Measurements from ENCODE around the gene CS. TPM values are rescaled to one million over a fixed set of nuclear protein-coding genes. Genes with fewer than 3 reads are reported as not detected.
"Not testable (repeated sequence)": the region's sequence is repeated elsewhere in the genome, so short reads cannot be mapped to it uniquely, and the experiment has no call there.

CS gene
- 242 TPM in 2 replicates for total RNA-seq

GRCh38 chr12:56299853-56300643 is at the start of gene CS:
CS (minus strand) TSS chr12:56300330; CDS start chr12:56300201, 129 bp downstream.
- intact Hi-C loops (cut with micrococcal nuclease) = loop anchor here (1.0 to 2.0 kb wide), 10 partner anchors 16 to 182 kb away; partner anchors contain the start of genes ANKRD52, NABP2, PAN2 and SPRYD4

DNA sequence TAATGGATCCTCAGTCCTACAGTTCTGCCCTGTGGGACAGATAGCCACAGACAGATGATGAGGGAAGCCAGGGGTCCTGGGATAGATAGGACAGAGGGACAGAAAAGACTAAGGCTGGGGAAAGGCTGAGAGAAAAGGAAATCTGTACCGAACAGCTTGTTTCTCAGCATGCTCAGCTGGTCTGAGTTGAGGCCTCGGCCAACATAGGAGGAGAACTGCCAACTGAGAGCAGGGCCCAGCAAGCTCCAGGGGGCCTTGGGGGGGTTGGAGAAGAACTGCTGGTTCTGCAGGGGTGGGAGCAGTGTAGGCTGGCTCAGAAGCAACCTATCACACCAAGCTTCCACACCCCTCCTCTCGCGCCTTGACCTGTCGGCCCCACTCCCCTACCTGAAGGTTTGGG is 48.6 kb upstream of the CS start:
- intact Hi-C loops (cut with micrococcal nuclease) = no loop called here

DNA sequence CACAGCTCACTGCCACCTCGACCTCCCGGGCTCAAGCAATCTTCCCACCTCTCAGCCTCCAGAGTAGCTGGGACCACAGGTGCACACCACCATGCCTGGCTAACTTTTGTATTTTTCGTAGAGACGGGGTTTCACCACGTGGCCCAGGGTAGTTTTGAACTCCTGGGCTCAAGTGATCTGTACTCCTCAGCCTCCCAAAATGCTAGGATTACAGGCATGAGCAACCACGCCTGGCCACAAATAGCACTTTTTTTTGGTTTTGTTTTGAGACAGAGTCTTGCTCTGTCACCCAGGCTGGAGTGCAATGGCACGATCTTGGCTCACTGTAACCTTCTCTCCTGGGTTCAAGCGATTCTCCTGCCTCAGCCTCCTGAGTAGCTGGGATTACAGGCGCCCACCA is 47.1 kb upstream of the CS start:
- intact Hi-C loops (cut with micrococcal nuclease) = not testable (repeated sequence)

DNA sequence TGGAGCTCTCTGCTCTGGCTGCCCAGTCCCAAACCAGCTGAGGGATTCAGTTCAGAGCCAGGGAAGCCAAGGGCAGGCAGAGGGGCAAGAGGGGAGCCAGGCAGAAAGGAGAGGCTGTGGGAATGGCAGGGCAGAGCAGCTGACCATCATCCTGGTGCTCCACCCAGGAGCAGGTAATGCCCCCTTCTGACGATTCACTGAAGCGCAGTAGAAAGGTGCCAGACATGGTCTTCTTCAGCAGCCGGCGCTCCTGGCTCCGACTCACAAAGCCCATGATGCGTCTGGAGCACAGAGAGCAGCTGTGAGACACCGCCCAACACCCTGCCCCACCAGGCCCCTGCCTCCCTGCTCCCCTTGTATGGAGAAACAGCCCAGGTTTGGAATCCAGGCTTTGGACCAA is 46.5 kb upstream of the CS start:
- intact Hi-C loops (cut with micrococcal nuclease) = no loop called here

GRCh38 chr12:56342290-56342689 is 42.2 kb upstream of the CS start:
- intact Hi-C loops (cut with micrococcal nuclease) = not testable (repeated sequence)

GRCh38 chr12:56341616-56342015 is 41.5 kb upstream of the CS start:
- intact Hi-C loops (cut with micrococcal nuclease) = no loop called here

DNA sequence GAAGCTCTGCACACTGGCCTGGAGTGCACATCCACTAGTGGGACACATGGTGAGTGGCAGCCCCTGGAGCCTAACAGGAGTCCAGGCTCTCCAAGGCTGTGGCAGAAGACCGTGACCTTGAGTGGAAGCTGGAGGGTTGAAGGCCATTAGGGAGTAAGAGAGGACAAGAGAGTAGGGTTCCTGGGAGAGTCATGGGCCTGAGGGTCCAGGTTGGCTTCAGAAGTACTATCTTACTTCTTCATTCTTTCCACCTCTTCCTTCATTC is 39.0 kb upstream of the CS start:
- intact Hi-C loops (cut with micrococcal nuclease) = loop anchor here (10.0 kb wide), 1 partner anchor 296 kb away; the partner anchor contains the start of gene BAZ2A

DNA sequence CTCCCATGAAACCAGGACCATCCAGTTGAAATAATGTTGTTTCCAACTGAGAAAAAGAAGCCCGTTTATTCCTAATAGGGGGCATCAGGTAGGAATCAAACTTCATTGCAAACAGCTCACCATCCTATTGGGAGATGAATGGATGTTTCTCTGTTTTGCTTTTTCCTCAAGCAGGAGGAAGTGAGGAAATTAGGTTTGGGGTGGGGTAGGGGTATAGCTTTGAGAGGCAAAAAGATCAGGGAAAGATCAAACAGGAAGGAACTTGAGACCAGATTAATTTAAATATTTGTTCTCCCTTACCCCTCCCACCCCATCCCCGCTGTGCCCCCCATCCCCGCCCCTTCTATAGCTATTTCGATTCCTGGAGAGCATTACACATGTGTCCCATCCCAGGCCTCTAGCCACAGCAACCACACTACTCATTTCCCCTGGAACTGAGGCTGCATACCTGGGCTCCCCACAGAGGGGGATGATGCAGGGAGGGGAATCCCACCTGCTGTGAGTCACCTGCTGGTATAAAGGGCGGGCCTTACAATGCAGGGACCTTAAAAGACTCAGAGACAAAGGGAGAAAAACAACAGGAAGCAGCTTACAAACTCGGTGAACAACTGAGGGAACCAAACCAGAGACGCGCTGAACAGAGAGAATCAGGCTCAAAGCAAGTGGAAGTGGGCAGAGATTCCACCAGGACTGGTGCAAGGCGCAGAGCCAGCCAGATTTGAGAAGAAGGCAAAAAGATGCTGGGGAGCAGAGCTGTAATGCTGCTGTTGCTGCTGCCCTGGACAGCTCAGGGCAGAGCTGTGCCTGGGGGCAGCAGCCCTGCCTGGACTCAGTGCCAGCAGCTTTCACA is 38.4 kb upstream of the CS start, which contains the start of gene IL23A:
IL23A (plus strand) TSS at position 577 of the 850 bp plus-strand sequence; CDS start at position 738, 161 bp downstream.
- intact Hi-C loops (cut with micrococcal nuclease) = loop anchor here (1.0 to 10.0 kb wide), 2 partner anchors 22 to 296 kb away; partner anchors contain the start of genes BAZ2A and STAT2

DNA sequence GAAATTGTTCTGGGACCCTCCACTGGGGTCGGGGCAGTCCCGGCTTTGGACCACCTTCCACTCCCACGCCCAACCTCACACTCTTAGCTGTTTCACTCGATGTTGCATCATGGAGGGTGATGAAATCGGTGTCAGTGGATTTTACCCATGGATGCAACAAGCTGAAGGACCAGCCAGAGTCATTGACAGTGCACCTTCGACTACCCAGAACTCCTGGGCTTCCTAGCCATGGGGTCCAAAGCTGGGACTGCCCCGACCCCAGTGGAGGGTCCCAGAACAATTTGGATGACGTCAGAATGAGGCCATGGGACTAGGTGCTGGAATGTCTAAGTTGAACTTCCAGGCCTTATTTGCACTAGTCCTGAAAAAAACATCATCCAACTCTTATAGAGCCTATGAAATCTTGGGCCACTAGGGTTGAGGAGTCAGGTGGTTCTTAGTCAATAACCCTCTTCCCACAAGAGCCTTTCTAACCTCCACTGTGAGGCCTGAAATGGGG is 37.7 kb upstream of the CS start:
- intact Hi-C loops (cut with micrococcal nuclease) = loop anchor here (1.0 to 10.0 kb wide), 2 partner anchors 22 to 297 kb away; partner anchors contain the start of genes BAZ2A and STAT2

GRCh38 chr12:56336361-56337167 is 36.4 kb upstream of the CS start:
- intact Hi-C loops (cut with micrococcal nuclease) = loop anchor here (10.0 kb wide), 1 partner anchor 298 kb away; the partner anchor contains the start of gene BAZ2A

DNA sequence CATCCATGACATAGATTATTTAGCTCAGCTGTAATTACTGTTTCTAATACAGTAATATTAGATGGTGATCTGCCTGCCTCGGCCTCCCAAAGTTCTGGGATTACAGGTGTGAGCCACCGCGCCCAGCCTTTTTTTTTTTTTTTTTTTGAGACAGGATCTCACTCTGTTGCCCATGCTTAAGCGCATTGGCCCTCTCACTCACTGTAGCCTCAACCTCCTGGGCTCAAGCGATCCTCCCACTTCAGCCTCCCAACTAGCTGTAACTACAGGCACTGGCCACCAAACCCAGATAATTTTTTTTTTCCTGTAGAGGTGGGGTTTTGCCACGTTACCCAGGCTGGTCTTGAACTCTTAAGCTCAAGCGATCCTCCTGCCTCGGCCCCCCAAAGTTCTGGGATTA is 35.4 kb upstream of the CS start:
- intact Hi-C loops (cut with micrococcal nuclease) = loop anchor here (2.0 to 10.0 kb wide), 2 partner anchors 113 to 299 kb away; partner anchors contain the start of genes BAZ2A and TIMELESS

- intact Hi-C loops (cut with micrococcal nuclease) = loop anchor here (1.0 to 10.0 kb wide), 3 partner anchors 26 to 300 kb away; partner anchors contain the start of genes BAZ2A, STAT2 and TIMELESS
Observed at GRCh38 chr12:56334490-56334793, 34.3 kb upstream of the CS start.

DNA sequence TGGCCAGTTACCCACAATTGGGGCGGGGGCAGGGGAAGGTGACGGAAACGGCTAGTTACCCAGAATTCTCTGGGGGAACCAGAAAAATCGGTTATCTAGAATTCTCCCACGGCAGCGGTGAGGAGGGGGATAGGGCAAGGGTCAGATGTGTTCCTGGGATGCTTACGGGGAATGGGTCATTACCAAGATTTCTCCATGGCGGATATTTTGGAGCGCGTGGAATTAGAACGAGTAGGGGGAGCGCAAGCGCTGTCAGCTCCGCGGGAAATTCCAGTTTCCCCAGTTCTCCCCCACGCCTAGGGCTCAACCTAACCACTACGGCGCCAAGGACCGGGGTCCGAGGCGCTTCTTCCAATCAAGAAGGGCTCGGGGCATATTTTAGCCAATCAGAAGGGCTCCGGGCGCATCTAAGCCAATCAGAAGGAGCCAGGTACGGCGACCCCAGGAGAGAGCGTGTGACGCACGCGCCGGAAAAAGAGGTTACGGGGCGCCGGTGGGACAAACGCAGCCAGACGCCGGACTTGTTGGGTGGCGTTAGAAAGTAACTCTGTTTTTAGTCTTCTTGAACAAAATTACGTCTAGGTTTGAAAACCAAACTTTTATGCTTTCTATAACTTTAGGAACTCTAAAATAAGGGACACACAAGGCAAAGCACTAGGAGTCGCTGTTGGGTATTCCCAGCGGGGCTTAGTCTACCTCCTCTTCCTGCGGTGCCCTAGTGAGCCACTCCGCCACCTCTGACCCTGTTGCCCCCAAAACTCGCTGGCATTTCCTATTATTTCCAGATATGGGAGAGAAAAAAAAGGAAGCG is 33.8 kb upstream of the CS start, which contains the start of gene PAN2:
PAN2 (minus strand) TSS at position 322 of the 811 bp plus-strand sequence. CDS start 906 bp downstream, outside the sequence.
- intact Hi-C loops (cut with micrococcal nuclease) = loop anchor here (1.0 to 10.0 kb wide), 5 partner anchors 18 to 301 kb away; partner anchors contain the start of genes BAZ2A, CS, STAT2 and TIMELESS

GRCh38 chr12:56333197-56333678 is 33.1 kb upstream of the CS start:
- intact Hi-C loops (cut with micrococcal nuclease) = loop anchor here (1.0 to 10.0 kb wide), 3 partner anchors 17 to 302 kb away; partner anchors contain the start of genes BAZ2A and CS

- intact Hi-C loops (cut with micrococcal nuclease) = loop anchor here (1.0 to 10.0 kb wide), 3 partner anchors 16 to 302 kb away; partner anchors contain the start of genes BAZ2A and CS
Observed at GRCh38 chr12:56332512-56333196, 32.5 kb upstream of the CS start.

DNA sequence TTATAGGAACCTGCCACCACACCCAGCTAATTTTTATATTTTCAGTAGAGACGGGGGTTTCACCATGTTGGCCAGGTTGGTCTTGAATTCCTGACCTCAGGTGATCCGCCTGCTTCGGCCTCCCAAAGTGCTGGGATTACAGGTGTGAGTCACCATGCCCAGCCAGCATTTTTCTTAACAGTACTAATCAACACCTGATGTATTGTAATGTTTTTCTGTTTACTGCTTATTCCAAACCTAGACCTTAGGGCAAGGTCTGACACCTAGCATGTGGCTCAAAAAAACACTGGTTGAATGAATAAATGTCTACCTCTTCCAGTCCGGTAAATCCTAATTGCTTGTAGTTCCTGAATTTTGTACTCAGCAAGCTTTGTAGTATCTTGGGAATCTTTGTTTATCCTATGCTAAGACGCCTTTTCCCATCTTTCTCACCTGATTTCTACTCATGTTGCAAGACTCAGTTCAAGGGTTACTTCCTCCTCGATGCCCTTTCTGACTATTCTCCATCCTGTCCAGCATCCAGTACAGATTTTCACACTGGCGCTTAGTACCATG is 30.9 kb upstream of the CS start:
- intact Hi-C loops (cut with micrococcal nuclease) = loop anchor here (10.0 kb wide), 1 partner anchor 304 kb away; the partner anchor contains the start of gene BAZ2A

DNA sequence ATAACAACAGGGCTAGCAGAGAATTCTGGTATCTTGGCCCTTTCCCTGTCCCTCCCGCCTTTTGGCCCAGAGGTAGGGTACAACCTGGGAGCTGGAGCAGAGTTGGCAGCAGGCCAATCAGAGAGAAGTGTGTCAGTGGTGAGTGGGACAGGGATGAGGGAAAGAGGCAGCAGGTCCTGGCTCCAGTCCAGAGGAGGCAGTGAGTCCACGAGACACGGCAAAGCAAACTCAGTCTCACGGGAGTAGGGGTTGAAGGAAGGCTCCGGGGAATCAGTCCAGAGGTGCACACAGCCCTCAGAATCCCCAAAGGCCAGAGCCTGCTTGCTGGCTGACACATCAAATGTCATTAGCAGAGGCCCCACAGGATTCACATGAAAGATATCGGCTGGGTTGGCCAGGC is 26.4 kb upstream of the CS start:
- intact Hi-C loops (cut with micrococcal nuclease) = no loop called here

DNA sequence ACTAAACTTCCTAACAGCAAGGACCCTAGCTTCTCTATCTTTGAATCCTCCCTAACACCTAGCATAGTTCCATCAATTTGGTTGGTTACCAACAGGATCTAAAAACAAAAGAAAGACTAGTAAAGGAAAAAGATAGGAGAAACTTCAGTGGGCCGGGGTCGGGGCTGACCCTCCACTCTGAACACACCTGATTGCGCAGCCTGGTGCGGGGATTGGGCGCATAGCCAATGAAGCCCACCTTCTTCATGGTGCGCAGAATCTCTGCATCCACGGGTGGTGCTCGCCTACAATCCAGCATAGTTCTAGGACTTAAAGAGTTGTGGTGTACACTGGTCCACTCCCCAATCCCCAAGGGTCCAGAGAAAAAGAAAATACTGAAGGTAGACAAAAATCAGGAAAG is 26.0 kb upstream of the CS start:
- intact Hi-C loops (cut with micrococcal nuclease) = no loop called here
